Measurements from ENCODE around the gene CSNK2A3.

DNA sequence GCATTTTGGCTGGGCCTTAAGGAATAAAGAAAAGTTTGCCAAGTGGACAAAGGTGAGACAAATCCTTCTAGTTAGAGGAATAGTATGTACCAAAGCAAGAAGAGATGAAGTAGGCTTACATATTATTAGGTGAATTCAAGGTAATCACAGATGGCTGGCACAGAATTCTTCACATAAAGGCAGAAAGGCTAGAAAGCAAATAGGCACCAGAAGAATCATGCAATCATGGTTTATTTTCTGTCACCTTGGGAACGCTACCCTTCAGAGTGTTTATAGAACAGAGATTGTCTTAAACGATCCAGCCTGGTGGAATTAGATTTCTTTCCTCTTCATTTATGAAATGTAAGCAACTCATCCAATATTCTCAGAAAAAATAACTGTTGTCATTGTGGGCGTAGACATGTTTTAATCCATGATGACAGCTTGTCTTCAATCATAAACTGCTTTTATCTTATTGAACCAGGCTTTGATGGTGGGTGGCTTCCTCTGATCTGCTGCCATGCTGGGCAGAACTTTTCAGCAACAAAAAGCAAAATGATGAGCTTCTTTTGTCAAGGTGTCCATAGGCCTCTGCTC, 49.0 kb upstream of the CSNK2A3 start:
- TF ChIP-seq POLR2AphosphoS5 (IDR thresholded peaks at IDR 0.05; ENCODE audit: low read depth) (no peak), REST (IDR thresholded peaks at IDR 0.05; ENCODE audit: insufficient replicate concordance, low read depth) (no peak), GABPA (IDR thresholded peaks at IDR 0.05; ENCODE audit: low read depth) (no peak)
- TF ChIP-seq, protein P1, sequence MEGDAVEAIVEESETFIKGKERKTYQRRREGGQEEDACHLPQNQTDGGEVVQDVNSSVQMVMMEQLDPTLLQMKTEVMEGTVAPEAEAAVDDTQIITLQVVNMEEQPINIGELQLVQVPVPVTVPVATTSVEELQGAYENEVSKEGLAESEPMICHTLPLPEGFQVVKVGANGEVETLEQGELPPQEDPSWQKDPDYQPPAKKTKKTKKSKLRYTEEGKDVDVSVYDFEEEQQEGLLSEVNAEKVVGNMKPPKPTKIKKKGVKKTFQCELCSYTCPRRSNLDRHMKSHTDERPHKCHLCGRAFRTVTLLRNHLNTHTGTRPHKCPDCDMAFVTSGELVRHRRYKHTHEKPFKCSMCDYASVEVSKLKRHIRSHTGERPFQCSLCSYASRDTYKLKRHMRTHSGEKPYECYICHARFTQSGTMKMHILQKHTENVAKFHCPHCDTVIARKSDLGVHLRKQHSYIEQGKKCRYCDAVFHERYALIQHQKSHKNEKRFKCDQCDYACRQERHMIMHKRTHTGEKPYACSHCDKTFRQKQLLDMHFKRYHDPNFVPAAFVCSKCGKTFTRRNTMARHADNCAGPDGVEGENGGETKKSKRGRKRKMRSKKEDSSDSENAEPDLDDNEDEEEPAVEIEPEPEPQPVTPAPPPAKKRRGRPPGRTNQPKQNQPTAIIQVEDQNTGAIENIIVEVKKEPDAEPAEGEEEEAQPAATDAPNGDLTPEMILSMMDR (IDR thresholded peaks at IDR 0.05; ENCODE audit: insufficient read depth, low read length) = no peak
